T-helper 1 cell treated with Interleukin-12 subunit alpha and Interleukin-12 subunit beta and Interleukin-4 antibody, amounts not matched to agents 30 μg/mL and 1 μg/mL, for 36 hours (primary cell): ENCODE measurements around the gene KAZN.

Source experiments
- H3K27ac Mint-ChIP-seq: one replicate; pipeline ENCODE4 v1.8.0; 2021; ENCODE audit warnings: mild to moderate bottlenecking, mixed read lengths
- H3K27me3 Mint-ChIP-seq: one replicate; pipeline ENCODE4 v1.8.0; 2021; ENCODE audit warnings: low read depth, mixed read lengths
- H3K36me3 Mint-ChIP-seq: one replicate; pipeline ENCODE4 v1.8.0; 2021; ENCODE audit warnings: low read depth, mixed read lengths
- H3K4me1 Mint-ChIP-seq: one replicate; pipeline ENCODE4 v1.8.0; 2021; ENCODE audit warnings: low read depth, mixed read lengths
- H3K4me3 Mint-ChIP-seq: one replicate; pipeline ENCODE4 v1.8.0; 2021; ENCODE audit warnings: mild to moderate bottlenecking, moderate library complexity, mixed read lengths
- H3K9me3 Mint-ChIP-seq: one replicate; pipeline ENCODE4 v1.8.0; 2021; ENCODE audit warnings: mixed read lengths

Gene KAZN

DNA sequence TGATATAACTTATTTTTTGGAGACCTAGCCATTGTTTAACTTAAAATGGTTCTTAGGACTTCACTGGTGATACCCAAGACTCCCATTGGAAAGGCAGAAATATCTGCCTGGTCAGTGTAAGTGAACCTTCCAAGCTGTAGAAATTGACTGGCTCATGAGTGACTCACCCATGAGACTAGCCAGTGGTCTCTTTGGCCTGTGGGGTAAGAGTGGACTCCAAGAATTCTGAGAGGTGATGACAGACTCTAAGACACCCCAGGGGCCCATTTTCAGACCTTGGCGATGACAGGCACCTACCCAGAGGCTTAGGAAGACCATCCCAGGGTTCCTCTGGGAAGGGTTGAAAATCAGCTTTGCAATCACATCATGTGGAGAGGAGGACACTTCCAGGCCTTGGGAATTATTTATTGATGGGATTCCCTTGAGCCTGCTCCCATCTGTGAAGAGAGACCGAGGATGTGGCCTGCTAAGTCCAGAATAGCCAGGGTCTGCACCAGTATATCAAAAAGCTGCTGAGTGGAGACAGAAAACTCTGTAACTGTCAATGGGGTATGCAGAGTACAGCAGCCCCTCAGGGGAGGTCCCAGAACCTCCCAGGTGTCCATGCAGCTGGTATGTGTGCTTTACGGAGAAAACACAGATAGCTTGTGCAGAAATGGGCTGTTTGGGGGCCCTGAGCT, 78.9 kb downstream of the KAZN start:
- Mint-ChIP-seq H3K36me3 (no peaks in the 10 kb centered on the region), H3K4me1 (no peaks in the 10 kb centered on the region), H3K27ac (no peak overlapping the region), H3K27me3 (no peaks in the 10 kb centered on the region), H3K4me3 (no peak overlapping the region), H3K9me3 (no peaks in the 10 kb centered on the region)

DNA sequence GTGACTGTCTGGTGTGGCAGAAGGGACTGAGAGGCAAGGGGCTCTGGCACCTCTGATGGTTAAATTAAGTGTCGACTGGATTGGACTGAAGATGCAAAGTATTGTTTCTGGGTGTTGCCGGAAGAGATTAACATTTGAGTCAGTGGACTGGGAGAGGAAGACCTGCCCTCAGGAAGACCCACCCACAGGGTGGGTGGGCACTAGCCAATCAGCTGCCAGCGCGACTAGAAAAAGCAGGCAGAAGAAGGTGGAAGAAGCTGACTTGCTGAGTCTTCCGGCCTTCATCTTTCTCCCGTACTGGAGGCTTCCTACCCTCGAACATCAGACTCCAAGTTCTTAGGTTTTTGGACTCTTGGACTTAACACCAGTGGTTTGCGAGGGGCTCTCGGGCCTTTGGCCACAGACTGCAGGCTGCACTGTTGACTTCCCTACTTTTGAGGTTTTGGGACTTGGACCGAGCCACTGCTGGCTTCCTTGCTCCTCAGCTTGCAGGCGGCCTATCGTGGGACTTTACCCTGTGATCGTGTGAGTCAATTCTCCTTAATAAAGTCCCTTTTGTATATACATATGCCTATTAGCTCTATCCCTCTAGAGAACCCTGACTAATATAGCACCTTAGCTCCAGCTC, 79.6 kb downstream of the KAZN start:
- Mint-ChIP-seq H3K4me1 (no peaks in the 10 kb centered on the region), H3K36me3 (no peaks in the 10 kb centered on the region), H3K27ac (no peak overlapping the region), H3K4me3 (no peak overlapping the region), H3K9me3 (no peaks in the 10 kb centered on the region), H3K27me3 (no peaks in the 10 kb centered on the region)

DNA sequence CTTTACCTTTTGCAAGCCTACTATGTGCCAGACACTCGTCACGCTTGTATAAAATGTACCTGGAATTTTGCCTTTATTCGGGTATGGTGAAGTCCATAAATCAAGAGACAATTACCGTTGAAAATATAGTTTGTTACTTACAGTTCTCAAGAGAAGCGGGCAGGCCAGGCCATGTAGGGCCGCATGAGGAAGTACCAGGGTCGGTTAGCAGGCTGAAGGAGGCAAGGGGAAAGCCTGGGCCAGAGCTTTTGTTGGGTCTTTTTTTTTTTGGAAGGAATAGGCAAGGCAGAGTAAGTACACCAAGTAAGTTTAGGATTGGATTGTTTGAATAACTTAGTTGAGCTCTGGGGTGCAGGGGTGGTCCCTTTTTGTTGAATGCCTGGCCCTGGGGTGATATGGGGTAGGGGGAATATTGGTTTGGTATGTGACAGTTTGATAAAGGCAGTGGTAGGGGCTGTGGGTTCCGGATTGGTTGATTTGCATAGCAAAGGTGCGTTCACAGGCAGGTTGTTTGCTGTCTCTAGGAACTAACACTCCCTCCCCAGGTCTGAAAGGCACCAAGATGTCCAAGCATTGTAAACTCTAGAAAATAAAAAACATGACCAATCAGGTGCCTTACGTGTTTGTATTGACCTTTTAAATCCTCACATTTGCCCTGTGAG, 80.7 kb downstream of the KAZN start:
- H3K36me3 Mint-ChIP-seq: no peaks in the 10 kb centered on the region
- H3K9me3 Mint-ChIP-seq: peaks cover 5% of the 10 kb centered on the region
- no peaks in the 10 kb centered on the region for H3K27me3 Mint-ChIP-seq
- no peaks in the 10 kb centered on the region for H3K4me1 Mint-ChIP-seq
- H3K4me3 Mint-ChIP-seq: no peak overlapping the region
- H3K27ac Mint-ChIP-seq: no peak overlapping the region

DNA sequence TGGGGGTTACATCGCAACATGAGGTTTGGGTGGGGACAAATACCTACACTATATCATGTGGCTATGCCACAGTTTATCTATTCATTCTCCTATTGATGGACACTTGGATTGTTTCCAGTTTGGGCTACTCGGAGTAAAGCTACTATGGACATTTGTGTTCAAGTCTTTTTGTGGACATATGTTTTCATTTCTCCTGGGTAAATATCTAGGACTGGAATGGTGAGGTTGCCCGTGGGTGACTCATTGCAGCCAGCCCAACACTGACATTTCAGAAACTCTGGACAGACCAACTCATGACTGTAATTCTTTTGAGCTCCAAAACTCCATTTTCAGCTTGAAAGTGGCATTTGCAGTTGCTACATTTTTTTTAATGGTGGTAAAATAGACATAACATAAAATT, 82.7 kb downstream of the KAZN start:
- Mint-ChIP-seq H3K36me3 (no peaks in the 10 kb centered on the region), H3K27me3 (no peaks in the 10 kb centered on the region), H3K27ac (no peak overlapping the region)

DNA sequence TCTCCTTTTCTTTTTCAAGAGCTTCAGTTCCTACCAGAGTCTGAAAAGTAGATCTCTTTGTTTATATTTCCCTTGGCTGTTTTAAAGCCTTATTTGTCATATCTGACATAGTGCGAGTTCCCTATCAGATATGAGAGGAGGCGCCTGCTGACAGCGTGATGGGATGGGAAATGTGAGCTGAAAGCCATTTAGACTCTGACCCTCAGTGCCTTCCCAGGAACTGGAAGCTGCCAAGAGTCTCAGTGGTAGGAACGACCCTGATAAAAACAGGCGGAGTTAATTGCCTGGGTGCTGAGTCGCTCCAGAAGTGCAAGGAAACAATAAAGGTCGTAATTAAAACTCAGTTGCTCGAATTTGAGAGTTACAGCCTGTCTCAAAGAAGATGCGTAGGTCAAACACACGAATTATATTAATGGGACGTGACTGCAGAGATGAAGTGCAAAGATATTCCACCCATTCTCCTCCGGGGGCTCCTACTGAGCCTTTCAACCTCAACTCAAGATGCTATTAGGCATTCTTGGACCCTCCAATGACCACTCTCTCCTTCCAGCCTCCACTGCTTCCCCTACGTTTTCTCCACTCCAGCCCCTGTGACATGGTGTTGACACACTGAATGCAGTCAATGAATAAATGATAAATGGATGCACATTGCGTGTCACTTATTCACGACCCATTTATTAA, 84.6 kb downstream of the KAZN start:
- Mint-ChIP-seq H3K4me3 (no peak overlapping the region), H3K4me1 (no peaks in the 10 kb centered on the region), H3K27me3 (no peaks in the 10 kb centered on the region), H3K36me3 (no peaks in the 10 kb centered on the region), H3K9me3 (peaks cover 10% of the 10 kb centered on the region), H3K27ac (no peak overlapping the region)

More for the DNA sequence above, 82.7 kb downstream of the KAZN start:
- H3K9me3 Mint-ChIP-seq: peaks cover 10% of the 10 kb centered on the region
- no peaks in the 10 kb centered on the region for H3K4me1 Mint-ChIP-seq
- no peak overlapping the region for H3K4me3 Mint-ChIP-seq

DNA sequence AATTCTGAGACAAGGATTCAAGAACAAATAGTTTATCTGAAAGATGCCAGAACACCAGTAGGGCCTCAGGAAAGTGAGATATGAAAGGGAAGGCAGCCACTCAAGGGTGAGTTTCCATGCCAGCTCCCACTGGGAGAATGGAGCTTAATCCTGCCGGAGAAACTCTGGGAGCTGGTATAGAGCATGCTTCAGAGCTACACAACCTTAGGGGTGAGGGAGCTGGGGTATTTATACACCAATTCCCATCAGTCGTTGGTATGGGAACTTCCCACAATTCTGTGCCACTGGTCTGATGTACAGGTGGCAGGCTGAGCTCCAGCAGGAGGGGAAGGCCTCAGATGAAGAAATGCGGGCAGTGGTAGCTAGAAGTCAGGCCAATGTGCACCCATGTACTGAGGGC, 86.6 kb downstream of the KAZN start:
- Mint-ChIP-seq H3K4me3 (no peak overlapping the region), H3K27ac (no peak overlapping the region), H3K27me3 (no peaks in the 10 kb centered on the region), H3K9me3 (peaks cover 10% of the 10 kb centered on the region), H3K36me3 (no peaks in the 10 kb centered on the region), H3K4me1 (no peaks in the 10 kb centered on the region)

DNA sequence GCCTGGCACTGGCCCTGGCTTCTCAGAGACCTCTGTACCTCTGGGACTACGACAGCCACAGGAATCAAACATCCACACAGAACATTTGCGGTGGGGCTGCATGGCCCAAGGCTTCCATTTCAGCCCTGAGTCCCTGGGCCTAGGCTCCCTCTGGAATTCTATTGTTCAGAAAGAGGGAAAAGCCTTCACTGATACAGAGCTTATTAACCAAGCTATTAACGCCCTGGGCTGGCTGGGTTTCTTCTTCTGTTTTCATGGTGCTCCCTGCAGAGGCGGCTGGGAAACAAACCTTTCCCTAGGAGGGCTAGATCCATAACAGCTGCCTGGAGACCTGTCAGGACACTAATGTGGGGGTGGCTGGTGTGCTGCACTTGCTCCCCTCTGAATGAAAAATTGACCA, 88.2 kb downstream of the KAZN start:
- Mint-ChIP-seq H3K27me3 (no peaks in the 10 kb centered on the region), H3K4me1 (no peaks in the 10 kb centered on the region), H3K4me3 (no peak overlapping the region), H3K36me3 (no peaks in the 10 kb centered on the region), H3K9me3 (peaks cover 10% of the 10 kb centered on the region), H3K27ac (no peak overlapping the region)

DNA sequence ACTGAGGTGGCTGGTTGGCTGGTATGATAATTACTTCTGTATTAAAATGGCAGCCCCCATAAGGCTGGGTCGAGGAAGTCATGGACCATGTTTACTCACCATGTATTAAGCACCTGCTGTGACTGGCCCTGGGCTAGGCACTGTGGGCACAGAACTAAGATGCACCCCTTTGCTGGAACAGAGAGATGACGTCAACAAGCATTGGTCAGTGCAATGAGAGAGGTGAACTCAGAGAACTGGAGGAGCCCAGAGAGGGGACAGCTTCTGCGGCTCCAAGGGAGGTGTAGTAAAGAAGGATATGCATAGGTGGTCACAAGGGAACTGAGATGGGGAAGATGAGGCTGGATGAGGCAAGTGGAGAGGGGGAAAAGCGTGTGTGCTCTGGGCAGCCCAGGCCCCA, 88.7 kb downstream of the KAZN start:
- H3K4me1 Mint-ChIP-seq: no peaks in the 10 kb centered on the region
- H3K27me3 Mint-ChIP-seq: no peaks in the 10 kb centered on the region
- H3K27ac Mint-ChIP-seq: no peak overlapping the region
- no peak overlapping the region for H3K4me3 Mint-ChIP-seq
- H3K9me3 Mint-ChIP-seq: peaks cover 10% of the 10 kb centered on the region
- no peaks in the 10 kb centered on the region for H3K36me3 Mint-ChIP-seq

DNA sequence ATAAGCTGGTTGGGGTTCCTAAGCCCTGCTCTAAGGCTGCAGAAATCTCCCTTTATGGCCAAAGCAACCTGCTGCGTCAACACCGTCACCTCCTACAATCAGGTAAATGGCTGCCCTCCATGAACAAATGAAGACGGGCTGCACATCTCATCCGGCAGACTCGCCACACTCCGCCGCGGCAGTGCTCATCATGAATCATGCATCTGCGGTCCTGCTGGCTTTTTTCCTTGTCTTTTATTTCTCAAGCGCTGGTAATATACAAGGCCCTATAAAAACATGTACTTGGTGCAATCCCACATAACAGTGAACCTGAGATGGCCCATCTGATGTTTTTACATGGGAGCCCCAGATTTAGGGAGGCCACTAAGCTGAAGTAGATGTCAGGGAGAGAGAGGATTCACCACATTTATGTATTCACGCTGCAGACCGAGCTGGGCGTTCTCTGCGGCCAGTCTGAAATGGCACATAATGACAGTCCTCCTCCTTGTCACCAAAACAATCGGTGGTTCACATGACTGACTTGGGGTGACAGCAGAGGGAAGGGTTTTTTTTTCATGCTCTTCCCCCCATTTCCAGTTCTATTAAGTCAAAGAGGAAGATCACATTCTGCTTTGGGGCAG, 91.6 kb downstream of the KAZN start:
- H3K4me3 Mint-ChIP-seq: no peak overlapping the region
- no peaks in the 10 kb centered on the region for H3K4me1 Mint-ChIP-seq
- H3K27me3 Mint-ChIP-seq: no peaks in the 10 kb centered on the region
- no peak overlapping the region for H3K27ac Mint-ChIP-seq
- no peaks in the 10 kb centered on the region for H3K36me3 Mint-ChIP-seq
- H3K9me3 Mint-ChIP-seq: no peaks in the 10 kb centered on the region

DNA sequence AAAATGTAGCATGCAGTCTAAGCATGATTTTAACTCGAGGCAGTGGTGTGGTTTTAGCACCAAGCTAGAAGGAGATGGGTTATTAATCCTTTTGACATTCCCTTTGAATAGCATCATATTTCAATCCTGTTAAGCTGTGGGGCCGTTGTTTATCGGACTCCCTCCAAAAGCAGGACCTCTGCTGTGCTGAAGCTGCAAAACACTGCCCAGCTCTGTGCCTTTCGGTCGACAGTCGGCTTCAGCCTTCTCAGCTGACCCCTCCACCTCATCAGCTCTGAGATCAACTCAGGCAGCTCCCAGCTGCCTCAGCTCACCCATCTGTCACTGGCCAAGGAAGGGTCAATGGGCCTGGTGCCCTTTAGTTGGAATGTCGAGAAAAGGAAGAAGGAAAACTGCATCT, 95.5 kb downstream of the KAZN start:
- no peak overlapping the region for H3K27ac Mint-ChIP-seq
- H3K9me3 Mint-ChIP-seq: no peaks in the 10 kb centered on the region
- H3K4me1 Mint-ChIP-seq: no peaks in the 10 kb centered on the region
- no peak overlapping the region for H3K4me3 Mint-ChIP-seq
- H3K36me3 Mint-ChIP-seq: no peaks in the 10 kb centered on the region
- H3K27me3 Mint-ChIP-seq: no peaks in the 10 kb centered on the region

DNA sequence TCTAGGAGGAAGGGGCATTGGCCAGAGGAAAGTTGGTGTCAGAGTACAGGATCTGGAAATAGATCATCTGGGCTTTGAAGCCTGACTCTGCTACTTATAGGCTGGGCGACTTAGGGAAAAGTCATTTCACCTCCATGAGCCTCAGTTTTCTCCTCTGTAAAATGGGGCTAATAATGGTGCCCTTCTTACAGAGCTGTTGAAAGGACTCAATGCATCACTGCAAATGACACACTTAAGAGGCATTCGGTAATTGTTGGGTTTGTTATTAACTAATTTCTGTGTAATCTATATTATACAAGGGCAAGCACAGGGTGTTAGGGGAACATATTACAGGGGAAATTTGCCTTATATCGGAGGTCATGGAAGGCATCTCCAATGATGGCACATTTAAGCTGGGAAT, 96.1 kb downstream of the KAZN start:
- Mint-ChIP-seq H3K4me1 (no peaks in the 10 kb centered on the region), H3K36me3 (no peaks in the 10 kb centered on the region), H3K27ac (no peak overlapping the region), H3K27me3 (no peaks in the 10 kb centered on the region), H3K9me3 (no peaks in the 10 kb centered on the region), H3K4me3 (no peak overlapping the region)

DNA sequence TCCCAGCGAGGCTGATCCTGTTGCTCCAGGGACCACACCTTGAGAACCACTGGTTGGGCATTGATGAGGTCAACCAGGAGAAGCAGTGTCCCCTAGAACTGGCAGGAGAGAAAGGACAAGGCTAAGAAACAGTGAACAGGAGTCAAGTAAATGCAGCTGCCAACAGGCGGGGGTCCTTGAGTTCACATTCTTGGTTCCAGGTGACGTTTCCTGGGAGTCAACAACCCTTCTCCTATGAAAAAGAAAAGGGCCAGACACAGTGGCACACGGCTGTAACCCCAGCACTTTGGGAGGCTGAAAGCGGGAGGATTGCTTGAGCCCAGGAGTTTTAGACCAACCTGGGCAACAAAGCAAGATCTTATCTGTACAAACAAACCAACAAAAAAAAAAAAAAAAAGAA, 98.3 kb downstream of the KAZN start:
- no peak overlapping the region for H3K27ac Mint-ChIP-seq

DNA sequence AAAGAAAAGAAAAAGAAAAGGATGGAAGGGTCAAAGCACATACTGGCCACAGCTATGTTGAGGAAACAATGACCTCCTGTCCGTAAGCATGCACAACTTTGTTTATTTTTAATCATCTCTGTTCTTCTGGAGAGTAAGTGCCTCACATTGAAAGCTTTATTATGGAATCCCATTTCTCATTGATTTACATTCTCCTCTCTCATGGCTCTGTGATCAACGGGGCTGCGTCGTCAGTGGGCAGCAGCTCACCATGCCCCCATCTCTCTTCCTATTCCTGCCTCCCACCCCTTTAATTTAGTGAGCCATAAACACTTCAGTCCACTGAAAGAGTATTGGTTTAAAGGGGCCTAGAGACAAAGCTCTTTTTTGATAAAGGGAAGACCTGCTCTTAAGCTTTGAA, 98.9 kb downstream of the KAZN start:
- Mint-ChIP-seq H3K27me3 (no peaks in the 10 kb centered on the region), H3K9me3 (no peaks in the 10 kb centered on the region)

More for the DNA sequence above, 98.3 kb downstream of the KAZN start:
- Mint-ChIP-seq H3K27me3 (no peaks in the 10 kb centered on the region), H3K36me3 (no peaks in the 10 kb centered on the region), H3K9me3 (no peaks in the 10 kb centered on the region), H3K4me1 (no peaks in the 10 kb centered on the region), H3K4me3 (no peak overlapping the region)

DNA sequence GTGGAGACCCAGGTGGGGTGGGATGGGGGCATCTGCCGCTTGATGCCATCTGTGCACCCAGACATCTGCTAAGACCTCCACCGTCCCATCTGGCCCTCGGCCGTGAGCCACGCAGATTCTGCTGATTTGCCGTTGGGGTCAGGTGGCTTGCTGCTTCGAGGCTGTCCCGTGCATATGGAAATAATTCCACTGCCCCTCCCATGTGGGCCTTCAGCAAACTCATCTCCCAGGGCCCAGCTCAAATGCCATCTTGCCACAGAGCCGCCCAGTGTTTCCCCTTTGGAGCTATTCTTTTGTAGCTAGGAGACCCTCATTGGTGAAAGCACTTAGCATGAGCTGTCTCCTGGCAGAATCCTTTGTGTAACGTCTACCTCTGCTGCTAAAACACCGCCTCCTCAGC, 99.8 kb downstream of the KAZN start:
- Mint-ChIP-seq H3K27me3 (no peaks in the 10 kb centered on the region), H3K4me3 (no peak overlapping the region), H3K9me3 (no peaks in the 10 kb centered on the region), H3K27ac (no peak overlapping the region), H3K4me1 (no peaks in the 10 kb centered on the region), H3K36me3 (no peaks in the 10 kb centered on the region)

More for the DNA sequence above, 98.9 kb downstream of the KAZN start:
- Mint-ChIP-seq H3K4me3 (no peak overlapping the region), H3K27ac (no peak overlapping the region), H3K4me1 (no peaks in the 10 kb centered on the region), H3K36me3 (no peaks in the 10 kb centered on the region)
